AG04449 (cell line): ENCODE measurements around the gene ZNF592.

Experiments used
- CTCF ChIA-PET: fragments of 350-600 bp; formaldehyde crosslinking; extraction: SDS; loops from one replicate; lab custom pipeline; 2021; ENCODE audit warnings: antibody characterized with exemption; lab: Yijun Ruan, JAX
- POLR2A ChIA-PET: fragments of 400-600, 350-600 bp; formaldehyde crosslinking; extraction: SDS; loops from one replicate; lab custom pipeline; 2020; ENCODE audit warnings: antibody characterized with exemption, inconsistent platforms; lab: Yijun Ruan, JAX
- DNase-seq: peaks from one replicate; pipeline ENCODE4 v3.0.0-alpha.2; 2010; ENCODE audit warnings: low read depth, low spot score
- H3K4me3 ChIP-seq: 2 replicates; pipeline ENCODE4 v1.5.1; 2011; ENCODE audit warnings: low read depth, mild to moderate bottlenecking, control low read depth, low read length
- TF ChIP-seq, protein P1 (sequence below): IDR thresholded peaks from one replicate; pipeline ENCODE4 v1.5.1; 2011; ENCODE audit warnings: mild to moderate bottlenecking, moderate library complexity, low read length, control low read depth, inconsistent platforms; ENCODE audit not compliant: insufficient read depth; ENCODE audit errors: missing control alignments

ZNF592 gene

DNA sequence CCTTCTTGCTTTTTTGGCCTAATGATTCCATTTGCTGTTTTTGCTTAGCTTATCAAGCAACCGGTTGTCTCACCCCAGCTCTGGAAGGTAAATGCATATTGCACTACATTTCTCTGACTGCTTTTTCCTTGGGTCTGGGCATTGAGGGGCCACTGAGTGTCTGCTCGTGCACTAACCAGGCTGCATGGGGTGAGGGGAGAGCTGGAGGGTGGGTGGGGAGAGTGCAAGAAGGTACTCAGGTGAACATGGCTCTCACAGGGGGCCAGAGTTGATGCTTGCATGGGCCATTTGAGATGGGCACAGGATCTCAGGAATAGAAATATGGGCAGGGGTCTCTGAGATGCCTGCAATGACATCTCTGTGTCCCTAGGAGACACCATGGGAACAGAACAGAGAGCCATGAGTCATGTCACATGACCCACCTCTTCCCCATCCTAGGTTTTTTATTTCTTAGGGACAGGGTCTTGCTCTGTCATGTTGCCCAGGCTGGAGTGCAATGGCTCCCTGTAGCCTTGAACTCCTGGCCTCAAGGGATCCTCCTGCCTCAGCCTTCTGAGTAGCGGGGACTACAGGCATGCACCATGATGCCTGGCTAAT, 75.0 kb downstream of the ZNF592 start:
- TF ChIP-seq, protein P1, sequence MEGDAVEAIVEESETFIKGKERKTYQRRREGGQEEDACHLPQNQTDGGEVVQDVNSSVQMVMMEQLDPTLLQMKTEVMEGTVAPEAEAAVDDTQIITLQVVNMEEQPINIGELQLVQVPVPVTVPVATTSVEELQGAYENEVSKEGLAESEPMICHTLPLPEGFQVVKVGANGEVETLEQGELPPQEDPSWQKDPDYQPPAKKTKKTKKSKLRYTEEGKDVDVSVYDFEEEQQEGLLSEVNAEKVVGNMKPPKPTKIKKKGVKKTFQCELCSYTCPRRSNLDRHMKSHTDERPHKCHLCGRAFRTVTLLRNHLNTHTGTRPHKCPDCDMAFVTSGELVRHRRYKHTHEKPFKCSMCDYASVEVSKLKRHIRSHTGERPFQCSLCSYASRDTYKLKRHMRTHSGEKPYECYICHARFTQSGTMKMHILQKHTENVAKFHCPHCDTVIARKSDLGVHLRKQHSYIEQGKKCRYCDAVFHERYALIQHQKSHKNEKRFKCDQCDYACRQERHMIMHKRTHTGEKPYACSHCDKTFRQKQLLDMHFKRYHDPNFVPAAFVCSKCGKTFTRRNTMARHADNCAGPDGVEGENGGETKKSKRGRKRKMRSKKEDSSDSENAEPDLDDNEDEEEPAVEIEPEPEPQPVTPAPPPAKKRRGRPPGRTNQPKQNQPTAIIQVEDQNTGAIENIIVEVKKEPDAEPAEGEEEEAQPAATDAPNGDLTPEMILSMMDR: no peak
- CTCF ChIA-PET: interaction anchor here (0.6 to 1.5 kb wide), 3 partner anchors 12 to 105 kb away, joined by 3 to 4 read pairs (median 3); no protein-coding TSS in a partner anchor
- no peak for DNase-seq
- POLR2A ChIA-PET: no interaction called here
- no peak overlapping the region for H3K4me3 ChIP-seq

DNA sequence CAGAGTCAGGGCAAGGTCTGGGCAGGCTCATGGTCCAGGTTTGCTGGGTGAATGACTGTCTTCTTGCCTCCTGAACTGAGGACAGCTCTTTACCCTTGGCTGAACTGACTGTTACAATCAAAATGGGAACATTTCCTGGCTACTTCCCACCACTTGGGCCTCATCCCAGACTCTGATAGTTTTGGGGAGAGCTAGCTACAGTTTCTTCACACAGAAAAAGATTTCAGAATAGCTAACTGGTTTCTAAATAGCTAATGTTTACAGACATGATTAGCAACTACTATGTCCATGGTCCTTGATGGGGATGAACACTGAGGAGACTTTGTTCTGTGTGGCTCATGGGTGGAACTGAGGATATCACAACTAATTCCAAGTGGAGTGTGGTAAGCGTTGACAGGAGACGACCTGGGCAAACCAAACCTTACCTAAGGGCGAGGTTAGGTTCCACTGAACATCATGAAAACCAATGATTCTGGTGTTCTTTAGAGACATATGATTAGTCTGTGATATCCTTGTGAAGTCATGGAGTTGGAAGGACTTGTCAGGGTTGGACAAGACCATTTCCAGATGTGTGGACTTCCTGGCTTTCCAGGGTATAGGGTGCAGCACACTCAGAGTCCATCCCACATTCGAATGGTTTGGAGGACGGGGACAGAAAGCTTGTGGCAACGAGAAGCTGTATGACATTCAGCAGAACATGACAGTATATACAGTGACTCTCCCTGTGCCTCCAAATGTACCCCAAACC, 76.0 kb downstream of the ZNF592 start:
- POLR2A ChIA-PET: no interaction called here

DNA sequence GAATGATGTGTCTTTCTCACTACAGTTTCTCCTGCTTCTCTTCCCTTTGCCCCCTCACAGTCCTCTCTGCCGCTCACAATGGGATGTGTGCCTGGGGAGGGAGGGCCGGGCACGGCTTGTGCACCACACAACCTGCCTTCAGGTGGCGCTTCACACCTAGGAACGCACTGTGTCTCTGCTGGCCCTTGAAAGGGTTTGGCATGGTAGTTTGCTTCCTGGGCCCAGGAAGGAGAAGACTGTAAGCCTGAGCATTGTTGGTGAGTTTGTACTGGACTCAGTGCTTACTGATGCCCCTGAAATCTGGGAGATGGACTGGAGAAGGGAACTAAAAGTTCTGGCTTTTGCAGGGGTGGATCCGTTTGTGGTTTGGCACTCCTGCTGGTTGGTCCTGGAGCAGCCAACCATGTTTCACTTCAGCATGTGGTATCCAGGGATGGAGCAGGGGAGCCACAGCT, 78.0 kb downstream of the ZNF592 start:
- CTCF ChIA-PET: no interaction called here
- POLR2A ChIA-PET: no interaction called here
- TF ChIP-seq, protein P1: peak; percentile 19
- H3K4me3 ChIP-seq: no peak overlapping the region
- no peak for DNase-seq

More for the DNA sequence above, 76.0 kb downstream of the ZNF592 start:
- DNase-seq: no peak
- no peak overlapping the region for H3K4me3 ChIP-seq
- TF ChIP-seq, protein P1: no peak
- CTCF ChIA-PET: interaction anchor here (1.7 kb wide), 1 partner anchor 104 kb away, joined by 7 read pairs; no protein-coding TSS in a partner anchor

DNA sequence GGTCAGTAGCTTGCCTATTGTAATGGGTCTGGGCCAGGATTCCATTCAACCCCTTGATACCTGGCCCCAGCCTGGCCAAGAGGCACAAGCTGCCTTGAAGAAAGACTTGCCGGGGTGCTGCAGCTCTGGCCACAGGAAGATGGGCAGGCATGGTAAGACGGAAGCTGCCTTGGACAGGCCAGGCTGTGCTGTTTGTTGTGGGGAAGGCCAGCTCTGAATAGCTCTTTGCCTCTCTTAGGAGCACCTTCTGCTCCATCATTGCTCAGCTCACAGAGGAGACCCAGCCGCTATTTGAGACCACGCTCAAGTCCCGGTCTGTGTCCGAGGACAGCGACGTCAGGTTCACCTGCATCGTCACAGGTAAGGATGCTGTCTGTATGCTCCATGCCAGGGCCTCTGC, 78.9 kb downstream of the ZNF592 start:
- ChIA-PET CTCF (no interaction called here), POLR2A (no interaction called here)
- TF ChIP-seq, protein P1: no peak
- no peak for DNase-seq
- H3K4me3 ChIP-seq: no peak overlapping the region

DNA sequence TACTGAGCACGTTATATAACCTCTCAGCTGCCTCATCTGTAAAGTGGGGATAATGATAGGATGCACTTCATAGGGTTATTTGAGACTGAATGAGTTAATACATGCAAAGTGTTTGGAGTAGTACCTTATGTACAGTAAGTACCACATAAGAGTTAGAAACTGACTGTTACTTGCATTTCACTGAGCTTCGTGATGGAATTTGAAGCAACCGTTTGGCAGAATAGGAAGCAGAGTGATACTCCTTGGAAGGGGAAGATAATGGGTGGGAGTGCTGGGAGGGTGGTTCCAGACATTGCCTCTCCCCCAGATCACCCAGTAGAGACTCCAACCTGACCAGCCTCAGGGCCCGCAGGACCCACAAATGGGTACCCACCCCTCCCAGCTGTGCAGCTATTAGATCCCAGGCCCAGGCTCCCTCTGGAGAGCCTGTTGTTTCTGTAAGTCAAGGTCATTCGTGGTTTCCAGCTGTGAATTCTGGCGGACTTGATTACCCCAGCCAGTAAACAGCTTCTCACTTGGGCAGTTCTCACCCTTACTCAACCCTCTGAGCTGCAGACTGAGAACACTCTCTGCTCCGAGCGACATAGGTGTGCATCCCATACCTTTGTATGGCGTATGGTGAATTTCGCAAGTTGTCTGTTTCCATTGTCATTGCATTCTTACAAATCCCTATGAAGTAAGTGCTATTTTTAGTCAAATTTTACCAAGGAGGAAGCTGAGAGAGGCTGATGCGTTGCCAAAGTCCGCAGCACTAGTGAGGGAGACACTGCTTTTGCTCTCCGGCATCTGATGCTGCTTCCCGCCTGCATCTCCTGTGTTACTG, 79.9 kb downstream of the ZNF592 start:
- CTCF ChIA-PET: interaction anchor here (0.5 to 1.7 kb wide), 3 partner anchors 9 to 18 kb away, joined by 3 to 9 read pairs (median 4); no protein-coding TSS in a partner anchor
- no peak for DNase-seq
- POLR2A ChIA-PET: no interaction called here
- TF ChIP-seq, protein P1: no peak
- H3K4me3 ChIP-seq: no peak overlapping the region
